HG03139 (cell line): ENCODE results near the gene PCDH7.

Experiments used
- ATAC-seq: cut with Tn5 transposase; IDR thresholded peaks from one replicate; pipeline ENCODE4 v1.9.1; 2021; ENCODE audit not compliant: unreplicated experiment

PCDH7 gene

GRCh38 chr4:30720021-30720660 lies at the start of gene PCDH7:
Gene PCDH7, plus strand, starts transcription at chr4:30720369. Its CDS starts 1,054 bp downstream, at chr4:30721423.
- no peak for ATAC-seq

GRCh38 chr4:30671926-30672448 lies 48.2 kb upstream of the PCDH7 start:
- no peak for ATAC-seq

GRCh38 chr4:30696191-30696590 lies 24.0 kb upstream of the PCDH7 start:
- no peak for ATAC-seq

GRCh38 chr4:30714408-30715031 lies 5.6 kb upstream of the PCDH7 start:
- ATAC-seq = no peak

- ATAC-seq = no peak
These were observed 4.0 kb upstream of the PCDH7 start for GRCh38 chr4:30716158-30716557.

- ATAC-seq = no peak
These were observed 3.4 kb upstream of the PCDH7 start for GRCh38 chr4:30716681-30717207.

GRCh38 chr4:30717208-30718020 lies 2.8 kb upstream of the PCDH7 start:
- ATAC-seq = no peak

GRCh38 chr4:30718021-30718542 lies 2.1 kb upstream of the PCDH7 start:
- ATAC-seq = no peak

- no peak for ATAC-seq
These were observed 1.3 kb upstream of the PCDH7 start for GRCh38 chr4:30718641-30719453.

GRCh38 chr4:30719454-30720020 lies 632 bp upstream of the PCDH7 start:
- ATAC-seq = no peak

GRCh38 chr4:30720661-30721184 lies 554 bp downstream of the PCDH7 start:
- ATAC-seq = no peak

GRCh38 chr4:30721185-30722091 lies 1.3 kb downstream of the PCDH7 start:
- no peak for ATAC-seq

GRCh38 chr4:30722092-30722358 lies 1.9 kb downstream of the PCDH7 start:
- ATAC-seq = no peak

- ATAC-seq = no peak
These were observed 2.4 kb downstream of the PCDH7 start for GRCh38 chr4:30722359-30723200.

GRCh38 chr4:30723201-30723955 lies 3.2 kb downstream of the PCDH7 start:
- ATAC-seq = no peak

GRCh38 chr4:30724247-30724646 lies 4.1 kb downstream of the PCDH7 start:
- ATAC-seq = no peak

GRCh38 chr4:30725562-30725961 lies 5.4 kb downstream of the PCDH7 start:
- ATAC-seq = no peak
